A673 (cell line): ENCODE data around the gene F2R. TPM values are rescaled to one million over a fixed set of nuclear protein-coding genes. Genes with fewer than 3 reads are reported as not detected.

Source experiments
- BruUV-seq: library from RNA; stranded (reverse); fragments of 400-500 nt; replicated peaks from 2 replicates; lab custom pipeline; 2021; lab: Mats Ljungman, UMichigan
- CTCF ChIA-PET: fragments of 300-600 bp; sonication (Branson Sonifier 250); formaldehyde crosslinking; loops from one replicate; lab custom pipeline; 2022; ENCODE audit warnings: antibody characterized with exemption; lab: Charles Lee
- POLR2A ChIA-PET: fragments of 300-600 bp; sonication (Branson Sonifier 250); formaldehyde crosslinking; loops from one replicate; lab custom pipeline; 2022; ENCODE audit warnings: antibody characterized with exemption; ENCODE audit not compliant: low non-redundant PET; lab: Charles Lee
- DNase-seq: peaks from one replicate; pipeline ENCODE4 v3.0.0-alpha.2; 2015; ENCODE audit warnings: low spot score
- H3K27ac ChIP-seq: fragments of 200-600 bp; sonication (generic); 2 replicates; pipeline ENCODE4 v1.5.1; 2016; ENCODE audit warnings: mixed run types, low read depth, mild to moderate bottlenecking, mixed read lengths, antibody characterized with exemption, low read length; ENCODE audit not compliant: poor library complexity, severe bottlenecking
- H3K27me3 ChIP-seq: fragments of 200-600 bp; sonication (generic); replicated peaks from 2 replicates; pipeline ENCODE4 v1.6.1; 2017; ENCODE audit warnings: mixed run types, low read depth, mild to moderate bottlenecking, mixed read lengths, antibody characterized with exemption, low read length; ENCODE audit not compliant: insufficient read depth, poor library complexity
- H3K36me3 ChIP-seq: fragments of 200-600 bp; sonication (generic); 2 replicates; pipeline ENCODE4 v1.6.1; 2016; ENCODE audit warnings: mixed run types, mild to moderate bottlenecking, mixed read lengths, antibody characterized with exemption, low read length; ENCODE audit not compliant: insufficient read depth, poor library complexity, severe bottlenecking
- H3K4me1 ChIP-seq: fragments of 200-600 bp; sonication (generic); 2 replicates; pipeline ENCODE4 v1.6.1; 2017; ENCODE audit warnings: mixed run types, mild to moderate bottlenecking, mixed read lengths, antibody characterized with exemption, low read length; ENCODE audit not compliant: insufficient read depth, poor library complexity, severe bottlenecking
- H3K4me3 ChIP-seq: fragments of 200-600 bp; sonication (generic); 2 replicates; pipeline ENCODE4 v1.5.1; 2016; ENCODE audit warnings: low read depth, mixed run types, mild to moderate bottlenecking, mixed read lengths, low read length; ENCODE audit not compliant: poor library complexity, severe bottlenecking
- H3K9me3 ChIP-seq: fragments of 200-600 bp; sonication (generic); 2 replicates; pipeline ENCODE4 v1.6.1; 2016; ENCODE audit warnings: mixed run types, low read depth, mild to moderate bottlenecking, mixed read lengths, antibody characterized with exemption, low read length; ENCODE audit not compliant: poor library complexity, severe bottlenecking
- EZH2 ChIP-seq: fragments of 200-600 bp; sonication (generic); IDR thresholded peaks from 2 replicates; pipeline ENCODE4 v1.6.1; 2017; ENCODE audit warnings: borderline replicate concordance, low read depth, mild to moderate bottlenecking, mixed read lengths, antibody characterized with exemption, low read length; ENCODE audit not compliant: poor library complexity, severe bottlenecking
- intact Hi-C: fragments of 100-400 bp; cut with micrococcal nuclease; formaldehyde crosslinking; loops from one replicate; pipeline ENCODE4 v1.10.0; 2022; ENCODE audit not compliant: unreplicated experiment
- total RNA-seq: library from RNA; stranded (reverse); gene quantifications from 2 replicates; pipeline ENCODE4 v1.2.3, GENCODE V29; 2021
- TF ChIP-seq, protein P1 (sequence below): fragments of 300-800, 200-600 bp; sonication (generic); conservative IDR thresholded peaks from 2 replicates; pipeline ENCODE4 v1.5.1; 2017; ENCODE audit warnings: low read depth, mild to moderate bottlenecking, antibody characterized with exemption, low read length, moderate library complexity, mixed read lengths

Gene F2R
- total RNA-seq, 1 experiment from 2014 or later, result 83.3 TPM

DNA sequence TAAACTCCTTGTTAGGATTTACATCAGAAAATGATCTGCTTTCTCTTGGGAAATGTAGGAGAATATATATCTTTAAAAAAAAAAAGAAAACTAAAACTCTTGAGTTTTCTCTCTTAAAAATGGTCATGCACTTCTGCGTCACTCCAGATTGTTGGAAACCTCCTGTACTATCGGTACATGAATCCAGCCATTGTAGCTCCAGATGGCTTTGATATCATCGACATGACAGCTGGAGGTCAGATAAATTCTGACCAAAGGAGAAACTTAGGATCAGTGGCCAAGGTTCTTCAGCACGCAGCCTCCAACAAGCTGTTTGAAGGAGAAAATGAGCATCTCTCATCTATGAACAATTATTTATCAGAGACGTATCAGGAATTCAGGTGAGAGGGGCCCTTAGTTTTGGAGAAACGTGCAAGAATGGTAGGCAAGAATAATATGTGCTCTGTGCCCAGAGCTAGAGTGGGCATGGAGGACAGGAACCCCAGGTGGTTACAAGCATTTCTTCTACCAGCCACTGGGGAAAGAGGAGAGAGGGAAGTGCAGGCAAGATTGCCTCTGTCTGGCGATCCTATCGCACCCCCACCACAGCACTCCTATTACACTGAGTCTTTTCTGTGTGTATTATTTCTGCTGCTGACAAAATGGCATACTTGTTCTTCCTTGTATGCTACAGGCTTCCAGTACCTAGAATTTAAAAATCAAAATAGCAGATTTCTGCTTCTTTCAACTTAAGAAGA is 41.4 kb upstream of the F2R start:
- Histone ChIP-seq H3K4me1 (peaks cover 10% of the 10 kb centered on the region), H3K27ac (no peak overlapping the region), H3K4me3 (no peak overlapping the region), H3K9me3 (no peaks in the 10 kb centered on the region), H3K27me3 (no peaks in the 10 kb centered on the region), H3K36me3 (no peaks in the 10 kb centered on the region)
- no peak for DNase-seq
- intact Hi-C loops, result no loop called here
- TF ChIP-seq, protein P1, sequence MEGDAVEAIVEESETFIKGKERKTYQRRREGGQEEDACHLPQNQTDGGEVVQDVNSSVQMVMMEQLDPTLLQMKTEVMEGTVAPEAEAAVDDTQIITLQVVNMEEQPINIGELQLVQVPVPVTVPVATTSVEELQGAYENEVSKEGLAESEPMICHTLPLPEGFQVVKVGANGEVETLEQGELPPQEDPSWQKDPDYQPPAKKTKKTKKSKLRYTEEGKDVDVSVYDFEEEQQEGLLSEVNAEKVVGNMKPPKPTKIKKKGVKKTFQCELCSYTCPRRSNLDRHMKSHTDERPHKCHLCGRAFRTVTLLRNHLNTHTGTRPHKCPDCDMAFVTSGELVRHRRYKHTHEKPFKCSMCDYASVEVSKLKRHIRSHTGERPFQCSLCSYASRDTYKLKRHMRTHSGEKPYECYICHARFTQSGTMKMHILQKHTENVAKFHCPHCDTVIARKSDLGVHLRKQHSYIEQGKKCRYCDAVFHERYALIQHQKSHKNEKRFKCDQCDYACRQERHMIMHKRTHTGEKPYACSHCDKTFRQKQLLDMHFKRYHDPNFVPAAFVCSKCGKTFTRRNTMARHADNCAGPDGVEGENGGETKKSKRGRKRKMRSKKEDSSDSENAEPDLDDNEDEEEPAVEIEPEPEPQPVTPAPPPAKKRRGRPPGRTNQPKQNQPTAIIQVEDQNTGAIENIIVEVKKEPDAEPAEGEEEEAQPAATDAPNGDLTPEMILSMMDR, result no peak
- TF ChIP-seq EZH2, result no peak
- BruUV-seq, result no TSS peak
- ChIA-PET POLR2A (interaction anchor here (0.7 kb wide), 1 partner anchor 116 kb away, joined by 3 read pairs; no protein-coding TSS in a partner anchor), CTCF (no interaction called here)

DNA sequence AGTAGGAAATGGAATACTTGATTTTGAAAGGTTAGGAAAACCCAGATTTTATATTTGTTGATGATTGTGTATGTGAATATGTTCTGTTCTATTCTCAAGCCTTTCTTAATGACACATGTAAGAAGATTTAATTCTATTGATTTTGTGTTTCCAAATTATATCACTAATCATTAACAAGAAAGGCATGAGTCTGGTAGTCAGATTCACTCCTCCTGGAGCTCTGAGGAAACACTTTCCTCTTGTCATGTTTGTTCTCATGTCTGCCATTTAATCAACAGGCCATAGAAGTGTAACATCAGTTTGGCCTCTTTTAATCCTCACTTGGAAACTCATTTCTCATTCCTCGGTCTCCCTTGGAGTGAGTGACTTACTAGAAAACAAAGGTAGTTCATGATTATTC is 40.6 kb upstream of the F2R start:
- ChIA-PET POLR2A (no interaction called here), CTCF (no interaction called here)
- TF ChIP-seq, protein P1, result no peak
- no peak for TF ChIP-seq EZH2
- BruUV-seq, result no TSS peak
- H3K4me3 ChIP-seq, result no peak overlapping the region
- no peak overlapping the region for H3K27ac ChIP-seq
- peaks cover 16% of the 10 kb centered on the region for H3K4me1 ChIP-seq
- no peaks in the 10 kb centered on the region for H3K36me3 ChIP-seq
- intact Hi-C loops, result no loop called here
- DNase-seq, result no peak
- no peaks in the 10 kb centered on the region for H3K27me3 ChIP-seq
- H3K9me3 ChIP-seq, result no peaks in the 10 kb centered on the region

DNA sequence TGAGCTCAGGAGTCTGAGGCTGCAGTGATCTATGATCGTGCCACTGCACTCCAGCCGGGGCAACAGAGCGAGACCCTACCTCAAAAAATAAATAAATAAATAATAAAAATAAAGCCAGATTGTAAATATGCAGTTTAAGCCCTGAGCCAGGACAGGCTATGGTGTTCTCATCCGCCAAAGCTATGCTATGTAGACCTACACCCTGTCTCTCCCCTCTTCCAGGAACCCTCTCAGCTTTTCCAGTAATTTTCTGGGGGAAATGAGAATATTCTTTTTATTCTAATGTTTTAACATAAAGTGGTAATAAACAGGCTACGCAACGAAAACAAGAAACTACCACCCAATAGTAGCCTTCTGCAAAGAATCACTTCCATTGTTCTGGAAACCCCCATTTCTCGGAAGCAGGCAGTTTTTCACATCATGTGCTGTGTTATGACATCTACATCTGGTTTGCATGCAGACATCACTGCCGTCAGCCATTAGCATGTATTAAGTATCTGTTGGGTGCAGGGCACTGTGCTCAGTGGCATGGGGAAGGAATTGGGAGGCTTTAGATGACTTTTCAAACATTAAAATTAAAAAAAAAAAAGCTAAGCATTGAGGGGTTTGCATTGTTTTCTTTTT is 38.0 kb upstream of the F2R start:
- BruUV-seq, result no TSS peak
- H3K27ac ChIP-seq, result no peak overlapping the region
- TF ChIP-seq EZH2, result no peak
- TF ChIP-seq, protein P1, result no peak
- H3K9me3 ChIP-seq, result no peaks in the 10 kb centered on the region
- no peaks in the 10 kb centered on the region for H3K36me3 ChIP-seq
- H3K4me1 ChIP-seq, result peaks cover 36% of the 10 kb centered on the region
- no peaks in the 10 kb centered on the region for H3K27me3 ChIP-seq
- no peak for DNase-seq
- no peak overlapping the region for H3K4me3 ChIP-seq
- POLR2A ChIA-PET, result no interaction called here
- CTCF ChIA-PET, result interaction anchor here (0.6 kb wide), 1 partner anchor 69 kb away, joined by 3 read pairs; no protein-coding TSS in a partner anchor
- intact Hi-C loops, result no loop called here
